Measurements from ENCODE around the gene IGSF23. TPM values are rescaled to one million over a fixed set of nuclear protein-coding genes. Genes with fewer than 3 reads are reported as not detected.

IGSF23 gene
- total RNA-seq, 1 experiment from 2014 or later, result not detected

- H3K4me3 ChIP-seq (ENCODE audit: insufficient read depth, low read depth, low read length), result no peak overlapping the region
- peaks cover 30% of the 10 kb centered on the region for H3K36me3 ChIP-seq (replicated peaks; ENCODE audit: control insufficient read depth, insufficient read depth, low read length)
- H3K27me3 ChIP-seq (ENCODE audit: control insufficient read depth, insufficient read depth, low read length), result no peaks in the 10 kb centered on the region
- DNase-seq, result no peak
Observed at GRCh38 chr19:44649578-44650145, 36.3 kb downstream of the IGSF23 start.

- DNase-seq, result no peak
Observed at GRCh38 chr19:44653343-44653742, 40.0 kb downstream of the IGSF23 start.

GRCh38 chr19:44653977-44654774 is 40.8 kb downstream of the IGSF23 start:
- peaks cover 43% of the 10 kb centered on the region for H3K36me3 ChIP-seq (replicated peaks; ENCODE audit: control insufficient read depth, insufficient read depth, low read length)
- no peaks in the 10 kb centered on the region for H3K27me3 ChIP-seq (ENCODE audit: control insufficient read depth, insufficient read depth, low read length)
- DNase-seq, result peak; percentile 63
- no peak overlapping the region for H3K4me3 ChIP-seq (ENCODE audit: insufficient read depth, low read depth, low read length)

More at GRCh38 chr19:44653343-44653742, 40.0 kb downstream of the IGSF23 start:
- Histone ChIP-seq H3K27me3 (ENCODE audit: control insufficient read depth, insufficient read depth, low read length) (no peaks in the 10 kb centered on the region), H3K36me3 (replicated peaks; ENCODE audit: control insufficient read depth, insufficient read depth, low read length) (peaks cover 38% of the 10 kb centered on the region), H3K4me3 (ENCODE audit: insufficient read depth, low read depth, low read length) (no peak overlapping the region)

- peaks cover 44% of the 10 kb centered on the region for H3K36me3 ChIP-seq (replicated peaks; ENCODE audit: control insufficient read depth, insufficient read depth, low read length)
- DNase-seq, result peak; percentile 80
- no peaks in the 10 kb centered on the region for H3K27me3 ChIP-seq (ENCODE audit: control insufficient read depth, insufficient read depth, low read length)
- H3K4me3 ChIP-seq (ENCODE audit: insufficient read depth, low read depth, low read length), result no peak overlapping the region
Observed at GRCh38 chr19:44657211-44657921, 44.0 kb downstream of the IGSF23 start.

GRCh38 chr19:44658069-44658733 is 44.8 kb downstream of the IGSF23 start:
- no peak for DNase-seq
- Histone ChIP-seq H3K27me3 (ENCODE audit: control insufficient read depth, insufficient read depth, low read length) (no peaks in the 10 kb centered on the region), H3K36me3 (replicated peaks; ENCODE audit: control insufficient read depth, insufficient read depth, low read length) (peaks cover 41% of the 10 kb centered on the region), H3K4me3 (ENCODE audit: insufficient read depth, low read depth, low read length) (no peak overlapping the region)

- no peak overlapping the region for H3K4me3 ChIP-seq (ENCODE audit: insufficient read depth, low read depth, low read length)
- H3K36me3 ChIP-seq (replicated peaks; ENCODE audit: control insufficient read depth, insufficient read depth, low read length), result peaks cover 38% of the 10 kb centered on the region
- no peak for DNase-seq
Observed at GRCh38 chr19:44660081-44660480, 46.7 kb downstream of the IGSF23 start.

GRCh38 chr19:44661205-44661604 is 47.8 kb downstream of the IGSF23 start:
- Histone ChIP-seq H3K4me3 (ENCODE audit: insufficient read depth, low read depth, low read length) (no peak overlapping the region), H3K27me3 (ENCODE audit: control insufficient read depth, insufficient read depth, low read length) (no peaks in the 10 kb centered on the region), H3K36me3 (replicated peaks; ENCODE audit: control insufficient read depth, insufficient read depth, low read length) (peaks cover 35% of the 10 kb centered on the region)
- no peak for DNase-seq

More at GRCh38 chr19:44660081-44660480, 46.7 kb downstream of the IGSF23 start:
- no peaks in the 10 kb centered on the region for H3K27me3 ChIP-seq (ENCODE audit: control insufficient read depth, insufficient read depth, low read length)

- peaks cover 35% of the 10 kb centered on the region for H3K36me3 ChIP-seq (replicated peaks; ENCODE audit: control insufficient read depth, insufficient read depth, low read length)
- no peak overlapping the region for H3K4me3 ChIP-seq (ENCODE audit: insufficient read depth, low read depth, low read length)
Observed at GRCh38 chr19:44661904-44662303, 48.5 kb downstream of the IGSF23 start.

GRCh38 chr19:44662691-44663385 is 49.5 kb downstream of the IGSF23 start:
- Histone ChIP-seq H3K4me3 (ENCODE audit: insufficient read depth, low read depth, low read length) (no peak overlapping the region), H3K27me3 (ENCODE audit: control insufficient read depth, insufficient read depth, low read length) (no peaks in the 10 kb centered on the region), H3K36me3 (replicated peaks; ENCODE audit: control insufficient read depth, insufficient read depth, low read length) (peaks cover 31% of the 10 kb centered on the region)
- no peak for DNase-seq

More at GRCh38 chr19:44661904-44662303, 48.5 kb downstream of the IGSF23 start:
- H3K27me3 ChIP-seq (ENCODE audit: control insufficient read depth, insufficient read depth, low read length), result no peaks in the 10 kb centered on the region
- DNase-seq, result no peak

GRCh38 chr19:44663996-44664395 is 50.6 kb downstream of the IGSF23 start:
- H3K27me3 ChIP-seq (ENCODE audit: control insufficient read depth, insufficient read depth, low read length), result no peaks in the 10 kb centered on the region
- no peak overlapping the region for H3K4me3 ChIP-seq (ENCODE audit: insufficient read depth, low read depth, low read length)
- no peak for DNase-seq
- H3K36me3 ChIP-seq (replicated peaks; ENCODE audit: control insufficient read depth, insufficient read depth, low read length), result peaks cover 20% of the 10 kb centered on the region

GRCh38 chr19:44664976-44665375 is 51.6 kb downstream of the IGSF23 start:
- Histone ChIP-seq H3K27me3 (ENCODE audit: control insufficient read depth, insufficient read depth, low read length) (no peaks in the 10 kb centered on the region), H3K4me3 (ENCODE audit: insufficient read depth, low read depth, low read length) (no peak overlapping the region), H3K36me3 (replicated peaks; ENCODE audit: control insufficient read depth, insufficient read depth, low read length) (peaks cover 14% of the 10 kb centered on the region)
- no peak for DNase-seq

GRCh38 chr19:44666852-44667556 is 53.6 kb downstream of the IGSF23 start:
- Histone ChIP-seq H3K36me3 (replicated peaks; ENCODE audit: control insufficient read depth, insufficient read depth, low read length) (peaks cover 5% of the 10 kb centered on the region), H3K27me3 (ENCODE audit: control insufficient read depth, insufficient read depth, low read length) (no peaks in the 10 kb centered on the region), H3K4me3 (ENCODE audit: insufficient read depth, low read depth, low read length) (no peak overlapping the region)
- DNase-seq, result no peak

- H3K4me3 ChIP-seq (ENCODE audit: insufficient read depth, low read depth, low read length), result no peak overlapping the region
- no peak for DNase-seq
- H3K36me3 ChIP-seq (replicated peaks; ENCODE audit: control insufficient read depth, insufficient read depth, low read length), result no peaks in the 10 kb centered on the region
- no peaks in the 10 kb centered on the region for H3K27me3 ChIP-seq (ENCODE audit: control insufficient read depth, insufficient read depth, low read length)
Observed at GRCh38 chr19:44668985-44669764, 55.8 kb downstream of the IGSF23 start.
